ENCODE data around the gene FAM78B.

GRCh38 chr1:166141969-166142368, 24.8 kb downstream of the FAM78B start:
- TF ChIP-seq POLR2A (IDR thresholded peaks at IDR 0.05): no peak
- no peak for TF ChIP-seq CTCF (IDR thresholded peaks at IDR 0.05)
- no peak for TF ChIP-seq POLR2AphosphoS5 (IDR thresholded peaks at IDR 0.05)
- TF ChIP-seq EP300 (IDR thresholded peaks at IDR 0.05): no peak

Data from stomach (tissue), 4 donors.